HCT116 (cell line): ENCODE results near the gene ZBTB39.

Experiments used
- CEBPB ChIP-seq: IDR thresholded peaks from 2 replicates; pipeline ENCODE4 v1.6.1; 2012; ENCODE audit warnings: low read depth
- ELF1 ChIP-seq: IDR thresholded peaks from 2 replicates; pipeline ENCODE4 v1.6.1; 2012; ENCODE audit warnings: low read depth, borderline replicate concordance
- EZH2 ChIP-seq: fragments of 200-600 bp; sonication (generic); IDR thresholded peaks from 2 replicates; pipeline ENCODE4 v1.6.1; 2017; ENCODE audit warnings: antibody characterized with exemption, mixed run types
- EZH2phosphoT487 ChIP-seq: fragments of 200-600 bp; IDR thresholded peaks from 2 replicates; pipeline ENCODE4 v1.6.1; 2018; ENCODE audit warnings: antibody characterized with exemption, borderline replicate concordance
- POLR2A ChIP-seq: IDR thresholded peaks from 2 replicates; pipeline ENCODE4 v1.7.0; 2011; ENCODE audit warnings: borderline replicate concordance; ENCODE audit not compliant: insufficient read depth, insufficient read length; ENCODE audit errors: extremely low read depth
- RAD21 ChIP-seq: IDR thresholded peaks from 2 replicates; pipeline ENCODE4 v1.6.1; 2012; ENCODE audit warnings: low read depth, mild to moderate bottlenecking
- SIN3A ChIP-seq: IDR thresholded peaks from 2 replicates; pipeline ENCODE4 v1.6.1; 2012; ENCODE audit warnings: low read depth
- SP1 ChIP-seq: IDR thresholded peaks from 2 replicates; pipeline ENCODE4 v1.6.1; 2012; ENCODE audit warnings: low read depth
- TF ChIP-seq, protein P1 (sequence below): IDR thresholded peaks from 2 replicates; pipeline ENCODE4 v1.6.1; 2011; ENCODE audit warnings: mild to moderate bottlenecking, low read length, moderate library complexity; ENCODE audit not compliant: insufficient replicate concordance; ENCODE audit errors: extremely low read depth
- TF ChIP-seq, protein P2 (sequence below): IDR thresholded peaks from 2 replicates; pipeline ENCODE4 v1.6.1; 2012
- TF ChIP-seq, protein P3 (sequence below), 3 experiments: fragments of 200-600 bp in 1 of 3; sonication (generic) in 1 of 3; IDR thresholded peaks in 2 of 3; conservative IDR thresholded peaks in 1 of 3; 2 replicates each; pipeline ENCODE4 v1.5.1; 2012 to 2017; ENCODE audit warnings: low read depth in 2 of 3, low read length in 2 of 3, antibody characterized with exemption in 1 of 3, borderline replicate concordance in 1 of 3, control low read depth in 1 of 3, mild to moderate bottlenecking in 1 of 3, mixed read lengths in 1 of 3, mixed run types in 1 of 3, moderate library complexity in 1 of 3; ENCODE audit not compliant: insufficient read depth in 1 of 3
- TF ChIP-seq, protein P4 (sequence below): IDR thresholded peaks from 2 replicates; pipeline ENCODE4 v1.6.1; 2012; ENCODE audit warnings: low read depth
- TF ChIP-seq, protein P5 (sequence below): IDR thresholded peaks from 2 replicates; pipeline ENCODE4 v1.6.1; 2012

DNA sequence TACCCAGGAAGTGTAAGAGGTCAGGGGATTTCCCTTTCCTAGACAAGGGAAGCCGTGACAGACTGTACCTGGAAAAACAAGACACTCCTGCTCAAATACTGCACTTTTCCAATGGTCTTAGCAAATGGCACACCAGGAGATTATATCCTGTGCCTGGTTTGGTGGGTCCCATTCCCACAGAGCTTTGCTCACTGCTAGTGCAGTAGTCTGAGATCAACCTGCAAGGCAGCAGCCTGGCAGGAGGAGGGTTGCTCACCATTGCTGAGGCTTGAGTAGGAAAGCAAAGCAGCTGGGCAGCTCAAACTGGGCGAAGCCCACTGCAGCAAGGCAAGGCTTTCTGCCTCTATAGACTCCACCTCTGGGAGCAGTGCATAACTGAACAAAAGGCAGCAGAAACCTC is 47.9 kb downstream of the ZBTB39 start:
- TF ChIP-seq, protein P1, sequence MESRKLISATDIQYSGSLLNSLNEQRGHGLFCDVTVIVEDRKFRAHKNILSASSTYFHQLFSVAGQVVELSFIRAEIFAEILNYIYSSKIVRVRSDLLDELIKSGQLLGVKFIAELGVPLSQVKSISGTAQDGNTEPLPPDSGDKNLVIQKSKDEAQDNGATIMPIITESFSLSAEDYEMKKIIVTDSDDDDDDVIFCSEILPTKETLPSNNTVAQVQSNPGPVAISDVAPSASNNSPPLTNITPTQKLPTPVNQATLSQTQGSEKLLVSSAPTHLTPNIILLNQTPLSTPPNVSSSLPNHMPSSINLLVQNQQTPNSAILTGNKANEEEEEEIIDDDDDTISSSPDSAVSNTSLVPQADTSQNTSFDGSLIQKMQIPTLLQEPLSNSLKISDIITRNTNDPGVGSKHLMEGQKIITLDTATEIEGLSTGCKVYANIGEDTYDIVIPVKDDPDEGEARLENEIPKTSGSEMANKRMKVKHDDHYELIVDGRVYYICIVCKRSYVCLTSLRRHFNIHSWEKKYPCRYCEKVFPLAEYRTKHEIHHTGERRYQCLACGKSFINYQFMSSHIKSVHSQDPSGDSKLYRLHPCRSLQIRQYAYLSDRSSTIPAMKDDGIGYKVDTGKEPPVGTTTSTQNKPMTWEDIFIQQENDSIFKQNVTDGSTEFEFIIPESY: no peak
- TF ChIP-seq POLR2A (no peak), SP1 (no peak), EZH2phosphoT487 (no peak), ELF1 (no peak), CEBPB (no peak), RAD21 (no peak), SIN3A (no peak), EZH2 (no peak)
- TF ChIP-seq, protein P2, sequence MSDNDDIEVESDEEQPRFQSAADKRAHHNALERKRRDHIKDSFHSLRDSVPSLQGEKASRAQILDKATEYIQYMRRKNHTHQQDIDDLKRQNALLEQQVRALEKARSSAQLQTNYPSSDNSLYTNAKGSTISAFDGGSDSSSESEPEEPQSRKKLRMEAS: no peak
- TF ChIP-seq, protein P3, sequence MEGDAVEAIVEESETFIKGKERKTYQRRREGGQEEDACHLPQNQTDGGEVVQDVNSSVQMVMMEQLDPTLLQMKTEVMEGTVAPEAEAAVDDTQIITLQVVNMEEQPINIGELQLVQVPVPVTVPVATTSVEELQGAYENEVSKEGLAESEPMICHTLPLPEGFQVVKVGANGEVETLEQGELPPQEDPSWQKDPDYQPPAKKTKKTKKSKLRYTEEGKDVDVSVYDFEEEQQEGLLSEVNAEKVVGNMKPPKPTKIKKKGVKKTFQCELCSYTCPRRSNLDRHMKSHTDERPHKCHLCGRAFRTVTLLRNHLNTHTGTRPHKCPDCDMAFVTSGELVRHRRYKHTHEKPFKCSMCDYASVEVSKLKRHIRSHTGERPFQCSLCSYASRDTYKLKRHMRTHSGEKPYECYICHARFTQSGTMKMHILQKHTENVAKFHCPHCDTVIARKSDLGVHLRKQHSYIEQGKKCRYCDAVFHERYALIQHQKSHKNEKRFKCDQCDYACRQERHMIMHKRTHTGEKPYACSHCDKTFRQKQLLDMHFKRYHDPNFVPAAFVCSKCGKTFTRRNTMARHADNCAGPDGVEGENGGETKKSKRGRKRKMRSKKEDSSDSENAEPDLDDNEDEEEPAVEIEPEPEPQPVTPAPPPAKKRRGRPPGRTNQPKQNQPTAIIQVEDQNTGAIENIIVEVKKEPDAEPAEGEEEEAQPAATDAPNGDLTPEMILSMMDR (IDR thresholded peaks at IDR 0.05 in 2 of 3, conservative IDR thresholded peaks at IDR 0.05 in 1 of 3; ENCODE audit: borderline replicate concordance in 1 of 3, insufficient read depth in 1 of 3, low read depth in 2 of 3, low read length in 2 of 3): no peak
- TF ChIP-seq, protein P4, sequence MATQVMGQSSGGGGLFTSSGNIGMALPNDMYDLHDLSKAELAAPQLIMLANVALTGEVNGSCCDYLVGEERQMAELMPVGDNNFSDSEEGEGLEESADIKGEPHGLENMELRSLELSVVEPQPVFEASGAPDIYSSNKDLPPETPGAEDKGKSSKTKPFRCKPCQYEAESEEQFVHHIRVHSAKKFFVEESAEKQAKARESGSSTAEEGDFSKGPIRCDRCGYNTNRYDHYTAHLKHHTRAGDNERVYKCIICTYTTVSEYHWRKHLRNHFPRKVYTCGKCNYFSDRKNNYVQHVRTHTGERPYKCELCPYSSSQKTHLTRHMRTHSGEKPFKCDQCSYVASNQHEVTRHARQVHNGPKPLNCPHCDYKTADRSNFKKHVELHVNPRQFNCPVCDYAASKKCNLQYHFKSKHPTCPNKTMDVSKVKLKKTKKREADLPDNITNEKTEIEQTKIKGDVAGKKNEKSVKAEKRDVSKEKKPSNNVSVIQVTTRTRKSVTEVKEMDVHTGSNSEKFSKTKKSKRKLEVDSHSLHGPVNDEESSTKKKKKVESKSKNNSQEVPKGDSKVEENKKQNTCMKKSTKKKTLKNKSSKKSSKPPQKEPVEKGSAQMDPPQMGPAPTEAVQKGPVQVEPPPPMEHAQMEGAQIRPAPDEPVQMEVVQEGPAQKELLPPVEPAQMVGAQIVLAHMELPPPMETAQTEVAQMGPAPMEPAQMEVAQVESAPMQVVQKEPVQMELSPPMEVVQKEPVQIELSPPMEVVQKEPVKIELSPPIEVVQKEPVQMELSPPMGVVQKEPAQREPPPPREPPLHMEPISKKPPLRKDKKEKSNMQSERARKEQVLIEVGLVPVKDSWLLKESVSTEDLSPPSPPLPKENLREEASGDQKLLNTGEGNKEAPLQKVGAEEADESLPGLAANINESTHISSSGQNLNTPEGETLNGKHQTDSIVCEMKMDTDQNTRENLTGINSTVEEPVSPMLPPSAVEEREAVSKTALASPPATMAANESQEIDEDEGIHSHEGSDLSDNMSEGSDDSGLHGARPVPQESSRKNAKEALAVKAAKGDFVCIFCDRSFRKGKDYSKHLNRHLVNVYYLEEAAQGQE: no peak
- TF ChIP-seq, protein P5, sequence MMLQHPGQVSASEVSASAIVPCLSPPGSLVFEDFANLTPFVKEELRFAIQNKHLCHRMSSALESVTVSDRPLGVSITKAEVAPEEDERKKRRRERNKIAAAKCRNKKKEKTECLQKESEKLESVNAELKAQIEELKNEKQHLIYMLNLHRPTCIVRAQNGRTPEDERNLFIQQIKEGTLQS: no peak
